Activated CD4-positive, alpha-beta T cell treated with anti-CD3 and anti-CD28 coated beads, Interleukin-2, Interleukin-4, amounts not matched to agents 100 ng/mL and 50 ng/mL, durations not matched to agents 16 hours and 8 hours (primary cell): ENCODE data around the gene GMFB.

ENCODE experiments used
- DNase-seq: peaks from one replicate; pipeline ENCODE4 v3.0.0-alpha.2; 2020; ENCODE audit warnings: low spot score

GMFB gene

DNA sequence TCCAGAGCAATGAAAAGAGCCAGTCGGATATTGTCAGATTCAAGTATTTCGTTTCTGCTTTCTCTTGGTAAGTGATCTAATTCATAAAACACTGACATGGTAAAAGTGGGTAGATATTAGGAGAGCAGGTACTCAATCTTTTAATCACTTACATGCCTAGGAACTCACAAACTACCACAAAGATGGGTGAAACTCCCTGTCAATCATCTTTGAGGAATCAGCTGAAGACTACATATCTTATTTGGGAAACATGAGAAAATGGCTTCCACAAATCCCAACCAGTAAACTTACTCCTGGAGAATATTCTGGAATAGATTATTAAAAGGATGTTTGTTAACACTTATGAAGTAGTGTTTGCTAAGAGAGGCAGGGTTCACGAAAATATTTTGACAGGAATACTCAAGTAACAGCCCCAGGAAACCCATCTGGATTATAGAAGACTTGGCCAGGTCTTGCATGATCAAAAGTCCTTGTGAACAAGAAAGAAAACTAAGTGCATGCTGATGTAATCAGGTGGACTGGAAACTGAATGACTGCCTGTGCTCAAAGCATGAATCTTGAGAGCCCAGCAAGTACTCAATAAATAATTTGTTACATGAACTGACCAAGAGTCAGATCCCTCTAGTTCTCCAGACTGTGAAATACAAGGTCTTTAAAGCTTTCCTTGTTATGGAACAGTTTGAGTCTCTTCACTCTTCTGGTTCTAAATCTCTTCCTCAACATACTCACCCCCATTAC is 63.1 kb downstream of the GMFB start:
- no peak for DNase-seq

DNA sequence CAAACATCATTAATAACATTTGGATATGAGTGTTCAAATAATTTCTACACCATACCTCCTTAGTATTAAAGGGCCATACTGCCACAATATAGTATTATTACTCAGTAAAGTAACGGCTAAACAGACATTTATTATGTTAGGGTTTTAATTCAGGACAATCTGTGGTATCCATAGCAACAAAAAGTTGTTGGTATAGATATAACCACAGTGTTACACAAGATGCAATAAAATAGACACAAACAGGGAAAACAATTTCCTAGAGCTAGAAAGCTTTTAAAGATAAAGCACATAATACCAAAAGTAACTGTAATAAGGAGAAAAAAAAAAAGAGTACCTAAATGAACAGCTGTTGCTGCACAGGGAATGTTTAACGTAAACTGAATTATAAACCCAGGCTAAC is 63.7 kb downstream of the GMFB start:
- no peak for DNase-seq
